Upper lobe of left lung (tissue), 4 donors: ENCODE measurements around the gene BMP4.

ENCODE experiments used
- POLR2AphosphoS5 ChIP-seq, 2 donors: sonication (generic); formaldehyde crosslinking; IDR thresholded peaks; one replicate each; pipeline ENCODE4 v1.5.1; 2017; ENCODE audit warnings: antibody characterized with exemption in 2 of 2
- TF ChIP-seq, protein P1 (sequence below), 6 experiments: fragments of 450-650 bp in 4 of 6; fragments of 200-600 bp in 2 of 6; sonication (generic) in 2 of 6; IDR thresholded peaks; one replicate each; pipeline ENCODE4 v1.5.1; 2016 to 2019; ENCODE audit warnings: antibody characterized with exemption in 6 of 6

DNA sequence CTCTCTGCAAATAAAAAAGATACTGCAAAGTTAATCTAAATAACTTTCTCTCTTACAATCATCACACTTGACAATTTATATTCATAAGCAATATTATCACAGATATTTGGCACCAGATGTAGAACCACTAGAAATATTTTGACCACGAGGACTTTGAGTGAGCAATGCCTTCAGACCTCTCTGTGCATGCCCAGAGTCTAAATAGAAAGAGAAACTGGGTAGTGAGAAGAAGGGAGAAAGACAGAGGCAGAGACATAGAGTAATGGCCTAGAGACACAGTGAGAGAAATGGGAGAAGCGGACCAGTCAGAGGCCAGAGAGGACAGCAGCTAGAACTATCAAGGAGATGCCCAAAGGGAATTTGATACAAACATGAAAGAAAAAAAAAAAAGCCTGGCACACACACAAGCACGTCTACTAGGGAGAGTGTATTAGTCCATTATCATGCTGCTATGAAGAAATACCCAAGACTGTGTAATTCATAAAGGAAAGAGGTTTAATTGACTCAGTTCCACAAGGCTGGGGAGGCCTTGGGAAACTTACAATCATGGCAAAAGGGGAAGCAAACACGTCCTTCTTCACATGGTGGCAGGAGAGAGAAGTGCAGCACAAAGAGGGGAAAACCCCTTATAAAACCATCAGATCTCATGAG is 41.1 kb downstream of the BMP4 start:
- TF ChIP-seq, protein P1, sequence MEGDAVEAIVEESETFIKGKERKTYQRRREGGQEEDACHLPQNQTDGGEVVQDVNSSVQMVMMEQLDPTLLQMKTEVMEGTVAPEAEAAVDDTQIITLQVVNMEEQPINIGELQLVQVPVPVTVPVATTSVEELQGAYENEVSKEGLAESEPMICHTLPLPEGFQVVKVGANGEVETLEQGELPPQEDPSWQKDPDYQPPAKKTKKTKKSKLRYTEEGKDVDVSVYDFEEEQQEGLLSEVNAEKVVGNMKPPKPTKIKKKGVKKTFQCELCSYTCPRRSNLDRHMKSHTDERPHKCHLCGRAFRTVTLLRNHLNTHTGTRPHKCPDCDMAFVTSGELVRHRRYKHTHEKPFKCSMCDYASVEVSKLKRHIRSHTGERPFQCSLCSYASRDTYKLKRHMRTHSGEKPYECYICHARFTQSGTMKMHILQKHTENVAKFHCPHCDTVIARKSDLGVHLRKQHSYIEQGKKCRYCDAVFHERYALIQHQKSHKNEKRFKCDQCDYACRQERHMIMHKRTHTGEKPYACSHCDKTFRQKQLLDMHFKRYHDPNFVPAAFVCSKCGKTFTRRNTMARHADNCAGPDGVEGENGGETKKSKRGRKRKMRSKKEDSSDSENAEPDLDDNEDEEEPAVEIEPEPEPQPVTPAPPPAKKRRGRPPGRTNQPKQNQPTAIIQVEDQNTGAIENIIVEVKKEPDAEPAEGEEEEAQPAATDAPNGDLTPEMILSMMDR (IDR thresholded peaks at IDR 0.05): no peak
- no peak for TF ChIP-seq POLR2AphosphoS5 (IDR thresholded peaks at IDR 0.05)
